Hepatocyte (in vitro differentiated cells): ENCODE measurements around the gene ABCA5. TPM values are rescaled to one million over a fixed set of nuclear protein-coding genes. Genes with fewer than 3 reads are reported as not detected.
"Not testable (repeated sequence)": the region's sequence is repeated elsewhere in the genome, so short reads cannot be mapped to it uniquely, and the experiment has no call there.

Source experiments
- DNase-seq: peaks from one replicate; pipeline ENCODE4 v3.0.0-alpha.2; 2016; ENCODE audit warnings: low spot score
- H2AFZ ChIP-seq: fragments of 200-600 bp; sonication (generic); 2 replicates; pipeline ENCODE4 v1.6.0; 2016; ENCODE audit warnings: antibody characterized with exemption, mild to moderate bottlenecking
- H3K27ac ChIP-seq: fragments of 200-600 bp; sonication (generic); 2 replicates; pipeline ENCODE4 v1.5.1; 2016; ENCODE audit warnings: mild to moderate bottlenecking
- H3K27me3 ChIP-seq: fragments of 200-600 bp; sonication (generic); 2 replicates; pipeline ENCODE4 v1.6.1; 2016
- H3K36me3 ChIP-seq: fragments of 200-600 bp; sonication (generic); replicated peaks from 2 replicates; pipeline ENCODE4 v1.5.1; 2016; ENCODE audit warnings: low read depth; ENCODE audit not compliant: insufficient read depth
- H3K4me1 ChIP-seq: fragments of 200-600 bp; sonication (generic); 2 replicates; pipeline ENCODE4 v1.5.1; 2016; ENCODE audit warnings: mild to moderate bottlenecking, moderate library complexity; ENCODE audit not compliant: insufficient read depth
- H3K4me2 ChIP-seq: fragments of 200-600 bp; sonication (generic); 2 replicates; pipeline ENCODE4 v1.6.0; 2016
- H3K4me3 ChIP-seq: fragments of 200-600 bp; sonication (generic); 2 replicates; pipeline ENCODE4 v1.5.1; 2016; ENCODE audit warnings: mild to moderate bottlenecking
- H3K79me2 ChIP-seq: fragments of 200-600 bp; sonication (generic); 2 replicates; pipeline ENCODE4 v1.6.0; 2017; ENCODE audit warnings: mild to moderate bottlenecking
- H3K9me2 ChIP-seq: fragments of 200-600 bp; sonication (generic); replicated peaks from 2 replicates; pipeline ENCODE4 v1.6.0; 2017; ENCODE audit warnings: mild to moderate bottlenecking; ENCODE audit not compliant: insufficient read depth
- H3K9me3 ChIP-seq: fragments of 200-600 bp; sonication (generic); 2 replicates; pipeline ENCODE4 v1.5.1; 2016; ENCODE audit warnings: low read depth, mild to moderate bottlenecking
- H4K20me1 ChIP-seq: fragments of 200-600 bp; sonication (generic); 2 replicates; pipeline ENCODE4 v1.6.0; 2016; ENCODE audit warnings: mild to moderate bottlenecking; ENCODE audit not compliant: insufficient read depth, poor library complexity, severe bottlenecking
- EZH2 ChIP-seq: fragments of 200-600 bp; sonication (generic); IDR thresholded peaks from 2 replicates; pipeline ENCODE4 v1.6.1; 2016; ENCODE audit warnings: antibody characterized with exemption, mild to moderate bottlenecking, borderline replicate concordance
- EZH2phosphoT487 ChIP-seq: fragments of 200-600 bp; sonication (generic); IDR thresholded peaks from one replicate; pipeline ENCODE4 v1.6.1; 2018; ENCODE audit warnings: antibody characterized with exemption, mild to moderate bottlenecking, low read depth, moderate library complexity; ENCODE audit not compliant: unreplicated experiment, severe bottlenecking
- WGBS: methylation state at CpG from one replicate; pipeline ENCODE4 v1.1.6; 2016; ENCODE audit warnings: low lambda C conversion rate; ENCODE audit errors: missing lambda C conversion rate; 5-methylcytosine and 5-hydroxymethylcytosine counted together
- polyA plus RNA-seq: library from polyadenylated mRNA; unstranded; fragments of >200 nt; fragmentation: Nextera tagmentation; extraction: Ambion mirVana; gene quantifications from 2 replicates; pipeline ENCODE4 v1.2.1, GENCODE V29; 2016
- total RNA-seq: library from RNA; depleted of rRNA; stranded (reverse); fragments of >200 nt; gene quantifications from 2 replicates; pipeline ENCODE4 v1.2.3, GENCODE V29; 2014
- TF ChIP-seq, protein P1 (sequence below): fragments of 200-600 bp; sonication (generic); IDR thresholded peaks from 2 replicates; pipeline ENCODE4 v1.5.1; 2016; ENCODE audit warnings: antibody characterized with exemption, mild to moderate bottlenecking; ENCODE audit not compliant: poor library complexity

ABCA5 gene
- total and polyA plus RNA-seq, 2 experiments from 2014 or later: 22.4 to 59.8 TPM

DNA sequence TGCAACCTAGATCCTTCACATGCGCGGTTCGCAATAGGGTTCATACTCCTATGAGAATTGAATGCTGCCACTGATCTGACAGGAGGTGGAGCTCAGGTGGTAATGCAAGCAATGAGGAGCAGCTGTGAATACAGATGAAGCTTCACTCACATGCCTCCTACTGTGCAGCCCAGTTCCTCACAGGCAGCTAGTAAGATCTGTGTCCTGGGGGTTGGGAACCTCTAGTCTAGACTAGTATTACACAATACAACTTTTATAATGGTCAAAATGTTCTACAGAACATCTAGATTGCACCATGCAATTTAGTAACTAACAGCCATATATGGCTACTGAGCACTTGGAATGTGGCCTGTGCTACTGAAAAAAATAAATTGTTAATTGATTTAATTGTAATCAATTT lies 26.7 kb downstream of the ABCA5 start:
- no peaks in the 10 kb centered on the region for H3K79me2 ChIP-seq
- H3K27me3 ChIP-seq: no peaks in the 10 kb centered on the region
- TF ChIP-seq, protein P1, sequence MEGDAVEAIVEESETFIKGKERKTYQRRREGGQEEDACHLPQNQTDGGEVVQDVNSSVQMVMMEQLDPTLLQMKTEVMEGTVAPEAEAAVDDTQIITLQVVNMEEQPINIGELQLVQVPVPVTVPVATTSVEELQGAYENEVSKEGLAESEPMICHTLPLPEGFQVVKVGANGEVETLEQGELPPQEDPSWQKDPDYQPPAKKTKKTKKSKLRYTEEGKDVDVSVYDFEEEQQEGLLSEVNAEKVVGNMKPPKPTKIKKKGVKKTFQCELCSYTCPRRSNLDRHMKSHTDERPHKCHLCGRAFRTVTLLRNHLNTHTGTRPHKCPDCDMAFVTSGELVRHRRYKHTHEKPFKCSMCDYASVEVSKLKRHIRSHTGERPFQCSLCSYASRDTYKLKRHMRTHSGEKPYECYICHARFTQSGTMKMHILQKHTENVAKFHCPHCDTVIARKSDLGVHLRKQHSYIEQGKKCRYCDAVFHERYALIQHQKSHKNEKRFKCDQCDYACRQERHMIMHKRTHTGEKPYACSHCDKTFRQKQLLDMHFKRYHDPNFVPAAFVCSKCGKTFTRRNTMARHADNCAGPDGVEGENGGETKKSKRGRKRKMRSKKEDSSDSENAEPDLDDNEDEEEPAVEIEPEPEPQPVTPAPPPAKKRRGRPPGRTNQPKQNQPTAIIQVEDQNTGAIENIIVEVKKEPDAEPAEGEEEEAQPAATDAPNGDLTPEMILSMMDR: no peak
- TF ChIP-seq EZH2phosphoT487 (no peak), EZH2 (no peak)
- H2AFZ ChIP-seq: no peak overlapping the region
- no peaks in the 10 kb centered on the region for H3K9me3 ChIP-seq
- no peaks in the 10 kb centered on the region for H4K20me1 ChIP-seq
- 99% methylated on average over 3 of the region's 3 CpGs for WGBS
- H3K4me1 ChIP-seq: no peaks in the 10 kb centered on the region
- no peak overlapping the region for H3K4me3 ChIP-seq
- no peak for DNase-seq
- no peaks in the 10 kb centered on the region for H3K9me2 ChIP-seq
- no peaks in the 10 kb centered on the region for H3K36me3 ChIP-seq
- no peak overlapping the region for H3K4me2 ChIP-seq
- H3K27ac ChIP-seq: no peak overlapping the region

DNA sequence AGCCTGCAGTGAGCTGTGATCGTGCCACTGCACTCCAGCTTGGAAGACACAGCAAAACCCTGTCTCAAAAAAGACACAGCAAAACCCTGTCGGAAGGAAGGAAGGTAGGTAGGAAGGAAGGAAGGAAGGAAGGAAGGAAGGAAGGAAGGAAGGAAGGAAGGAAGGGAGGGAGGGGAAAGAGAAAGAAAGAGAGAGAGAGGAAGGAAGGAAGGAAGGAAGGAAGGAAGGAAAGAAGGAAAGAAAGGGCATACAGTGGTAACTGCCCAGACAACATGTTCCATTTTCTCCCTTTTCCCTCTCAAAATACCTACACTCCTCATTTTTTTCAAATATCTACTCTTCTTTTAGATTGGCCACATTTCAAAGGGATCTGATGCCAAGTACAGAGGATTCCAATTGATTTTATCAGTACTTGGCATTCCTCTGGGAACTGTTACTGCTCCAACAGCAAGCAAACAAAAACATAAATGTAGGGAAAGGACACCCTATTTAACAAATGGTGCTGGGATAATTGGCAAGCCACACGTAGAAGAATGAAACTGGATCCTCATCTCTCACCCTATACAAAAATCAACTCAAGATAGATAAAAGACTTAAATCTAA lies 28.7 kb downstream of the ABCA5 start:
- not testable (repeated sequence) for H3K9me3 ChIP-seq, H4K20me1 ChIP-seq, H3K27ac ChIP-seq, H3K4me3 ChIP-seq, H3K79me2 ChIP-seq, H3K27me3 ChIP-seq, DNase-seq, H3K9me2 ChIP-seq, H3K4me1 ChIP-seq, H3K36me3 ChIP-seq, H3K4me2 ChIP-seq, H2AFZ ChIP-seq
- 84% methylated on average over 3 of the region's 3 CpGs for WGBS

DNA sequence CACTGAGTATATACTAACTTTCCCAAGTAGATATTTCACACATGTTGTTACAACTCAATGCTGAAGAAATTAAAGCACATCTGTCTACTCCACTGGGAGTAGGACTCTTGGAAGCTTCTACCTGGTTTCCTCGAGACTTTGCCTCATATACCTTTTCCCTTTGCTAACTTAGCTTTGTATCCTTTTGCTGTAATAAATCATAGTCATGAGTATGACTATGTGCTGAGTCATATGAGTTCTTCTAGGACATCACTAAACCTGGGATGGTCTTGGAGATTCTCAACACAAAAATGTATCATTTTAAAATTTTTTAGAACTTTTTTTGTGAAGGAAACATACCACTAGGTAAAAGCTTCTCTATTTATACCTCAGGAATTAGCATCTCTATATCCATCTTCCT lies 39.8 kb downstream of the ABCA5 start:
- Histone ChIP-seq H3K4me2 (no peak overlapping the region), H4K20me1 (no peaks in the 10 kb centered on the region), H3K9me2 (no peaks in the 10 kb centered on the region), H3K4me1 (no peaks in the 10 kb centered on the region), H2AFZ (no peak overlapping the region), H3K4me3 (no peak overlapping the region), H3K27ac (no peak overlapping the region), H3K9me3 (no peaks in the 10 kb centered on the region), H3K36me3 (no peaks in the 10 kb centered on the region), H3K79me2 (no peaks in the 10 kb centered on the region), H3K27me3 (no peaks in the 10 kb centered on the region)
- WGBS: 88% methylated on average over 1 of the region's 1 CpG
- TF ChIP-seq EZH2 (no peak), EZH2phosphoT487 (no peak)
- TF ChIP-seq, protein P1: no peak
- DNase-seq: no peak

DNA sequence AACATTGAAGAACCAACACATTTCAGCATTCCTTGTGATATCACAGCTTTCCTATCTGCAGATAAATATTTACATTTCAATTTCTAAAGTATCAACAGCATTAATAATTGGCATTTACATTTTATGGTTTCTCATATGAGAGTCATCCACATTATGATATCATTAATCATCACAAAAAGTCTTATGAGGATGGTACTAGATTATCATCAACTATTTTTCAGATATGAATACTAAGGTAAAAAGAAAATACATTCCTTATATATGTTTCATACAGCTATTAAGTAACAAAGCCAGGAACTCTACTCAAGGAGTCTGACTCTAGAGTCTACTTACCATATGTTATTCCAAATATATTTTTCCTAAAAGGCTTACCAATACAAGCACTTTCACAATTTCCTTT lies 40.7 kb downstream of the ABCA5 start:
- H3K4me3 ChIP-seq: no peak overlapping the region
- H3K9me2 ChIP-seq: no peaks in the 10 kb centered on the region
- H3K27me3 ChIP-seq: no peaks in the 10 kb centered on the region
- H4K20me1 ChIP-seq: no peaks in the 10 kb centered on the region
- no peak overlapping the region for H3K27ac ChIP-seq
- H2AFZ ChIP-seq: no peak overlapping the region
- H3K9me3 ChIP-seq: no peaks in the 10 kb centered on the region
- TF ChIP-seq, protein P1: no peak
- TF ChIP-seq EZH2 (no peak), EZH2phosphoT487 (no peak)
- H3K36me3 ChIP-seq: no peaks in the 10 kb centered on the region
- DNase-seq: no peak
- H3K4me2 ChIP-seq: no peak overlapping the region
- H3K4me1 ChIP-seq: no peaks in the 10 kb centered on the region
- H3K79me2 ChIP-seq: no peaks in the 10 kb centered on the region
